Measurements from ENCODE around the gene LETMD1. TPM values are rescaled to one million over a fixed set of nuclear protein-coding genes. Genes with fewer than 3 reads are reported as not detected.

Gene LETMD1
- total and polyA plus RNA-seq, 9 of the 15 experiments (the other 6 are each of a cell fraction or from before 2014, with no cell fraction given): 58.7 to 163 (median 75.4) TPM

DNA sequence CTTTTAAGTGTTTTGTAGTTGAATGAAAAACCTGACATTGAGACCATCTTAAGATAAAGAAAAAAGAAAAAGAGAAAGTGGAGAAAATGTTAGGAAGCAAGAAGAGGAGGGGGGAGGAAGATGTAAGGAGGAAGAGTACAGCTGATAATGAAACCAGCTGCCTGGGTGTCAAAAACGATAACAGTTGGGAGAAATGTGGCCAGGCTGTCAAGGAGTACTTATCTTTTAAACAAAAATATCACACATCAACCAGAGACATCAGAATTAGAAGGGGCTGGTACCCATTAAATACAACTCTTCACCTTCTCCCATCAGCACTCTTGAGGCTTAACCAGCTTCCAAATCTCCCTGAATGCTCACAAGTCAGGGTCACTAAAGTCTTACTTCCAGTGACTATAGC is 26.4 kb upstream of the LETMD1 start (continued):
- TF ChIP-seq, protein P1, sequence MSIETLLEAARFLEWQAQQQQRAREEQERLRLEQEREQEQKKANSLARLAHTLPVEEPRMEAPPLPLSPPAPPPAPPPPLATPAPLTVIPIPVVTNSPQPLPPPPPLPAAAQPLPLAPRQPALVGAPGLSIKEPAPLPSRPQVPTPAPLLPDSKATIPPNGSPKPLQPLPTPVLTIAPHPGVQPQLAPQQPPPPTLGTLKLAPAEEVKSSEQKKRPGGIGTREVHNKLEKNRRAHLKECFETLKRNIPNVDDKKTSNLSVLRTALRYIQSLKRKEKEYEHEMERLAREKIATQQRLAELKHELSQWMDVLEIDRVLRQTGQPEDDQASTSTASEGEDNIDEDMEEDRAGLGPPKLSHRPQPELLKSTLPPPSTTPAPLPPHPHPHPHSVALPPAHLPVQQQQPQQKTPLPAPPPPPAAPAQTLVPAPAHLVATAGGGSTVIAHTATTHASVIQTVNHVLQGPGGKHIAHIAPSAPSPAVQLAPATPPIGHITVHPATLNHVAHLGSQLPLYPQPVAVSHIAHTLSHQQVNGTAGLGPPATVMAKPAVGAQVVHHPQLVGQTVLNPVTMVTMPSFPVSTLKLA (conservative IDR thresholded peaks at IDR 0.05): peak; percentile 52 to 87; a peak in 3 of 4 replicates
- TF ChIP-seq, protein P2, sequence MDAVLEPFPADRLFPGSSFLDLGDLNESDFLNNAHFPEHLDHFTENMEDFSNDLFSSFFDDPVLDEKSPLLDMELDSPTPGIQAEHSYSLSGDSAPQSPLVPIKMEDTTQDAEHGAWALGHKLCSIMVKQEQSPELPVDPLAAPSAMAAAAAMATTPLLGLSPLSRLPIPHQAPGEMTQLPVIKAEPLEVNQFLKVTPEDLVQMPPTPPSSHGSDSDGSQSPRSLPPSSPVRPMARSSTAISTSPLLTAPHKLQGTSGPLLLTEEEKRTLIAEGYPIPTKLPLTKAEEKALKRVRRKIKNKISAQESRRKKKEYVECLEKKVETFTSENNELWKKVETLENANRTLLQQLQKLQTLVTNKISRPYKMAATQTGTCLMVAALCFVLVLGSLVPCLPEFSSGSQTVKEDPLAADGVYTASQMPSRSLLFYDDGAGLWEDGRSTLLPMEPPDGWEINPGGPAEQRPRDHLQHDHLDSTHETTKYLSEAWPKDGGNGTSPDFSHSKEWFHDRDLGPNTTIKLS (IDR thresholded peaks at IDR 0.05; ENCODE audit: borderline replicate concordance, low read depth): no peak
- TF ChIP-seq ZNF41 (CRISPR knock-in tag; conservative IDR thresholded peaks at IDR 0.05): peak; percentile 53; the same call in 1 of the 2 replicates
- TF ChIP-seq PHB2 (IDR thresholded peaks at IDR 0.05; ENCODE audit: low read depth): peak; percentile 57; the same call in 1 of the 2 replicates
- peak; percentile 70; the same call in 1 of the 2 replicates for TF ChIP-seq NCOA1 (IDR thresholded peaks at IDR 0.05; ENCODE audit: low read depth)
- TF ChIP-seq, protein P3, sequence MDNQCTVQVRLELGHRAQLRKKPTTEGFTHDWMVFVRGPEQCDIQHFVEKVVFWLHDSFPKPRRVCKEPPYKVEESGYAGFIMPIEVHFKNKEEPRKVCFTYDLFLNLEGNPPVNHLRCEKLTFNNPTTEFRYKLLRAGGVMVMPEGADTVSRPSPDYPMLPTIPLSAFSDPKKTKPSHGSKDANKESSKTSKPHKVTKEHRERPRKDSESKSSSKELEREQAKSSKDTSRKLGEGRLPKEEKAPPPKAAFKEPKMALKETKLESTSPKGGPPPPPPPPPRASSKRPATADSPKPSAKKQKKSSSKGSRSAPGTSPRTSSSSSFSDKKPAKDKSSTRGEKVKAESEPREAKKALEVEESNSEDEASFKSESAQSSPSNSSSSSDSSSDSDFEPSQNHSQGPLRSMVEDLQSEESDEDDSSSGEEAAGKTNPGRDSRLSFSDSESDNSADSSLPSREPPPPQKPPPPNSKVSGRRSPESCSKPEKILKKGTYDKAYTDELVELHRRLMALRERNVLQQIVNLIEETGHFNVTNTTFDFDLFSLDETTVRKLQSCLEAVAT (IDR thresholded peaks at IDR 0.05): peak in 1 of 2 experiments; percentile 76; a peak in 1 of 4 replicates
- TF ChIP-seq SETDB1 (IDR thresholded peaks at IDR 0.05; ENCODE audit: low read length): no peak
- peak; percentile 60; the same call in 1 of the 2 replicates for TF ChIP-seq ADNP (tag; IDR thresholded peaks at IDR 0.05)
- peak; percentile 79 for TF ChIP-seq MEIS2 (IDR thresholded peaks at IDR 0.05; ENCODE audit: partially characterized antibody)
- TF ChIP-seq ZHX1 (conservative IDR thresholded peaks at IDR 0.05; ENCODE audit: low read length): no peak
- TF ChIP-seq NCOA6 (IDR thresholded peaks at IDR 0.05): no peak
- TF ChIP-seq XRCC4 (IDR thresholded peaks at IDR 0.05; ENCODE audit: extremely low read depth, insufficient read depth, insufficient read length): no peak
- peak; percentile 78 for TF ChIP-seq MYNN (IDR thresholded peaks at IDR 0.05)
- TF ChIP-seq MYNN (CRISPR knock-in tag; IDR thresholded peaks at IDR 0.05): no peak
- peak in 1 of 2 experiments; percentile 92; a peak in 3 of 4 replicates for TF ChIP-seq RCOR1 (IDR thresholded peaks at IDR 0.05; ENCODE audit: borderline replicate concordance in 1 of 2, low read depth in 2 of 2, low read length in 2 of 2)
- peak; percentile 88 for TF ChIP-seq MTA2 (IDR thresholded peaks at IDR 0.05; ENCODE audit: low read depth)
- TF ChIP-seq KAT7 (CRISPR knock-in tag; IDR thresholded peaks at IDR 0.05; ENCODE audit: borderline replicate concordance): 0 out of 2 replicates have a peak, but pooled peaks have one; percentile 67
- peak; percentile 57 to 72 for TF ChIP-seq MAZ (CRISPR knock-in tag; conservative IDR thresholded peaks at IDR 0.05 in 1 of 2, IDR thresholded peaks at IDR 0.05 in 1 of 2)

Data from K562 (cell line).